GM12801 (cell line): ENCODE data around the gene BANP.

Experiments
- TF ChIP-seq, protein P1 (sequence below): IDR thresholded peaks from one replicate; pipeline ENCODE4 v1.5.1; 2011; ENCODE audit warnings: control low read depth; ENCODE audit not compliant: insufficient read length; ENCODE audit errors: extremely low read depth

Gene BANP

DNA sequence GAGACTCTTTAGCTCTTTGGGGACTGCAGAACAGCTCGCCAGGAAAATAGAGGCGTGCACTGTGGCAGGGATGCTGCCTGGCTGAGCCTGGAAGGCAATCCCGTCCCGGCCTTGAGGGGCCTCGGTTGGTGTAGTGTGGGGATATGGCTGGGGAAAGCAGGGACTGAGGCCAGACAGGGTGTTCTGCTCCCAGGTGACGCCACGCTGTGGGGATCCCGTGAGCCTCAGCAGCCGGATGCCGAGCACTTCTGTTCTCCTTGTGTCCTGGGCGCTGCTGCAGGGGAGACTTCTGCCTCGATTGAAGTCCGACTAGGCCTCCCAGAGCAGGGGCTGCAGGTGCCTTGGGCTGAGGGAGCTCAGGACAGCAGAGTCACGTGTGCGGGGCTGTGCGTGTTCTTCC lies 72.6 kb downstream of the BANP start:
- TF ChIP-seq, protein P1, sequence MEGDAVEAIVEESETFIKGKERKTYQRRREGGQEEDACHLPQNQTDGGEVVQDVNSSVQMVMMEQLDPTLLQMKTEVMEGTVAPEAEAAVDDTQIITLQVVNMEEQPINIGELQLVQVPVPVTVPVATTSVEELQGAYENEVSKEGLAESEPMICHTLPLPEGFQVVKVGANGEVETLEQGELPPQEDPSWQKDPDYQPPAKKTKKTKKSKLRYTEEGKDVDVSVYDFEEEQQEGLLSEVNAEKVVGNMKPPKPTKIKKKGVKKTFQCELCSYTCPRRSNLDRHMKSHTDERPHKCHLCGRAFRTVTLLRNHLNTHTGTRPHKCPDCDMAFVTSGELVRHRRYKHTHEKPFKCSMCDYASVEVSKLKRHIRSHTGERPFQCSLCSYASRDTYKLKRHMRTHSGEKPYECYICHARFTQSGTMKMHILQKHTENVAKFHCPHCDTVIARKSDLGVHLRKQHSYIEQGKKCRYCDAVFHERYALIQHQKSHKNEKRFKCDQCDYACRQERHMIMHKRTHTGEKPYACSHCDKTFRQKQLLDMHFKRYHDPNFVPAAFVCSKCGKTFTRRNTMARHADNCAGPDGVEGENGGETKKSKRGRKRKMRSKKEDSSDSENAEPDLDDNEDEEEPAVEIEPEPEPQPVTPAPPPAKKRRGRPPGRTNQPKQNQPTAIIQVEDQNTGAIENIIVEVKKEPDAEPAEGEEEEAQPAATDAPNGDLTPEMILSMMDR = no peak

DNA sequence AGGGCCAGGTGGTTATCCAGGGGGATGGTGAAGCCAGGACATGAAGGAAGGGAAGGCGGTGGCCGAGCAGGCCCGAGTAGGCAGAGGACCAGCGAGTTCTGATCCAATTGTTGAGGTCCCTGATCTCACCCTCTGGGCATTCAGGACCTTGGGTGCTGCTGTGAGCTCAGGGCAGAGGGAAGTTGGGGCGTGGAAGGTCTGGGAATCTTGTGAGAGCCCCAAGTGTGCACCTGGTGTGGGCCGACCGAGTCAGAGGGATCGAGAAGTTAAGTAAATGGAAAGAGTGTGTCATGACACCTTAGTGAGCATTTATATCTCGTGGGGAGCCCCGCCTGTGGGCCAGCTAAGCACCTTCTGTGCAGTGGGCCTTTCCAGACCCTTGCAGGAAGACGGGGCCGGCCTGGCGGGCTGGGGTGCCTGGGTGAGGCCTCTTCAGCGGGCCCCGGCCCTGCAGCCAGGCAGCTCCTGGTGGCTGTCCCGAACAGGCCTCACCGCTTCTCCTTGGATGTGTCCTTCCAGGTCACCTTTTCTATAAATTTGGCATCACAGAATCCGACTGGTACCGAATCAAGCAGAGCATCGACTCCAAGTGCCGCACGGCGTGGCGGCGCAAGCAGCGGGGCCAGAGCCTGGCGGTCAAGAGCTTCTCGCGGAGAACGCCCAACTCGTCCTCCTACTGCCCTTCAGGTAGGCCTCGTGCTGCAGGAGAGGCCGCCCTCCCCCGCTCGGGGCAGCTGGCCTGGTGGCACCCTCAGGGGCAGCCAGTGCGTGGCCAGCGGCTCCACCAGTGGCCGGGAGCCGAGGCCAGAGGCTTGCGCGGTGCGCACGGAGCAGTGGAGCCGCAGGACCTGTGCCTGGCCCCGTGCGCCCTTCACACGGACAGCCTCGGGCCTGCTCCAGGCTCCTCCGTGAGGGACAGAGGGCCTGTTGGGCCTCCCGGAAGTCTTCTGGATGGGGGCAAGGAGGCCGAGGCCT lies 76.0 kb downstream of the BANP start:
- TF ChIP-seq, protein P1 = no peak

DNA sequence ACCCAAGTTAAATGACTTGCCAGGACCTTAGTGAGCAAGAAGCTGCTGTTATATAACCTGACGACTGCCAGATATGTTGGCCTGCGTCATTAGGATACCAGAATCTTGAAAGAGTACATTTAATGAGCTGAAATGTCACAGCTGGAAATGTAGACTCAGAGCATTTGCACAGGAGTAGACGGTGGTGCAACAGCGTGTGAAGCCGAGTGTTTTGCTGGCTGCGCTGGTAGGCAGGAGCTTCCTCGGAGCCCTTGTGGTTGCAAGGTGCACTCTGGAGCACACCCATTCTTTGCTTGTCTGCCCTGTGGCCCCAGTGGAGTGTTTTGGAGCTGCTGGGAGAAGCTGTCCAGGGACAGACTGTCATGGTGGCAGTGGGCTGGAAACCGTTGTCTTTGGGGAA lies 79.3 kb downstream of the BANP start:
- TF ChIP-seq, protein P1 = no peak

DNA sequence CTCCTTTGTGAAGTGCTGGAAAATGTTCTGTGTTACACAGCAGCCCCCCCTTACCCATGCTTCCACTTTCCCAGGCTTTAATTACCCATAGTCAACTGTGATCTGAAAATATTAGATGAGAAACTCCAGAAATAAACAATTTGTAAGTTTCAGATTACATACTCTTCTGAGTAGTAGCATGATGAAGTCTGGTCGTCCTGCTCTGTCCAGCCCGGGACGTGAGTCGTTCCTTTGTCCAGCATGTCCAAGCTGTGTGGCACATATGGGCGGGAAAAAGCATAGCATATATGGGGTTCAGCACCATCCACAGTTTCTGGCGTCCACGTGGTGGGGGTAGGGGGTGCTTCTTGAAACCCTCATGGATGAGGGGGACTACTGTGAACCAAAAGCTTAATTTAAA lies 83.5 kb downstream of the BANP start:
- TF ChIP-seq, protein P1 = no peak

DNA sequence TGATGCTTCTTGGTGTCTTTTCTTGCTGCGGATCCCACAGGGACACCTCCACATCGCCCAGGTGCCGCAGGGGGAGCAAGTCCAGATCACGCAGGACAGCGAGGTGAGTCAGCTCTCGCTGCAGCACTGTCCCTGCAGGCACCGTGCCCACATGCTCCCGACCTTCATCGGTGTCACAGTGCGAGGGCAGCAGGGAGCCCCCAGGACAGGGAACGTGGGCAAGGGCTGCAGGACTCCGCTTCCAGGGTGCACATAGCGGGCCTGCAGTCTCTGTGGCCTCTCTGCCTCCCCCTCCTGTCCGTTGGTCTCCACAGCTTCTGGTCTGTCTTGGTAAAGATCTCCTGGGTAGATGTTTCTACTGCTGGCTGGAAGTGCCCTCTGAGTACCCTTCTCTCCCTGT lies 84.1 kb downstream of the BANP start:
- TF ChIP-seq, protein P1 = no peak

DNA sequence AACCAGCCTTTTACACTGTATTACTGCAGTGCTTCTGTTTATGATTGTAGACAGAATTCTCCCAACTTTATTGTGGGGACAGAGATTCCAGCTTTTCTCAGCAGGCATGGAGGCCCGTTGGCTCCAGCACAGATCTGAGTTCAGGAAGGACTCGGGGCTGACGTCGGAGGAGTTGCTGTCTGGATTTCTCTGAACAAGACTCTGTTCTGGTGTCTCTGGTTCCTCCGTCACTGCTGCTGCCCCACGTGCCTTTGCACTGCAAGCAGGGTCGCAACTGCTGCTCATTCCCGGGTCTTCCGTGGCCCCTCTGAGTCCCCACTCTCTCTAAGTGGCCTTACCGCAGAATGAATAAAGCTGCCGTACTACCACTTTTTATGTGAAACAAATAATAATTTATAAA lies 88.4 kb downstream of the BANP start:
- TF ChIP-seq, protein P1 = no peak

- TF ChIP-seq, protein P1 = no peak
These were observed 94.6 kb downstream of the BANP start for GRCh38 chr16:88045820-88046303.
